C4-2B (cell line): ENCODE results near the gene LRRC8E.

Source experiments
- H3K27ac ChIP-seq: fragments of 450-650 bp; 2 replicates; pipeline ENCODE4 v1.5.1; 2017
- CTCF ChIP-seq: fragments of 450-650 bp; conservative IDR thresholded peaks from 2 replicates; pipeline ENCODE4 v1.5.1; 2017; ENCODE audit warnings: mild to moderate bottlenecking
- ZFX ChIP-seq: fragments of 450-650 bp; IDR thresholded peaks from 2 replicates; pipeline ENCODE4 v1.6.1; 2017

Gene LRRC8E

GRCh38 chr19:7866399-7867091, 21.8 kb upstream of the LRRC8E start:
- TF ChIP-seq CTCF (no peak), ZFX (no peak)
- H3K27ac ChIP-seq = no peak overlapping the region

GRCh38 chr19:7867092-7867844, 21.0 kb upstream of the LRRC8E start:
- no peak overlapping the region for H3K27ac ChIP-seq
- TF ChIP-seq ZFX (no peak), CTCF (no peak)

- TF ChIP-seq ZFX (no peak), CTCF (no peak)
- peak overlapping the region; percentile 65 for H3K27ac ChIP-seq
These were observed 20.0 kb upstream of the LRRC8E start for GRCh38 chr19:7868326-7868670.

GRCh38 chr19:7868671-7869452, 19.4 kb upstream of the LRRC8E start:
- peak; percentile 88 for TF ChIP-seq CTCF
- no peak for TF ChIP-seq ZFX
- H3K27ac ChIP-seq = peak overlapping the region; percentile 65

- peak overlapping the region; percentile 65 for H3K27ac ChIP-seq
- TF ChIP-seq ZFX (no peak), CTCF (no peak; the same call in 1 of the 2 replicates)
These were observed 18.8 kb upstream of the LRRC8E start for GRCh38 chr19:7869453-7869909.

GRCh38 chr19:7869910-7870511, 18.3 kb upstream of the LRRC8E start:
- TF ChIP-seq ZFX (no peak), CTCF (no peak)
- peak overlapping the region; percentile 65 for H3K27ac ChIP-seq
